GM21390 (cell line): ENCODE data around the gene C14orf119.

Experiments used
- ATAC-seq: cut with Tn5 transposase; IDR thresholded peaks from one replicate; pipeline ENCODE4 v1.9.1; 2021; ENCODE audit not compliant: unreplicated experiment

The C14orf119 gene

GRCh38 chr14:23146351-23146910, 51.1 kb downstream of the C14orf119 start:
- no peak for ATAC-seq

GRCh38 chr14:23146980-23147379, 51.7 kb downstream of the C14orf119 start:
- ATAC-seq = no peak

GRCh38 chr14:23147676-23148075, 52.4 kb downstream of the C14orf119 start:
- no peak for ATAC-seq

- ATAC-seq = no peak
Observed at GRCh38 chr14:23148591-23149249, 53.4 kb downstream of the C14orf119 start.

GRCh38 chr14:23149745-23150144, 54.4 kb downstream of the C14orf119 start:
- ATAC-seq = no peak
